8988T (cell line): ENCODE measurements around the gene CDK19.

ENCODE experiments used
- DNase-seq: peaks from one replicate; pipeline ENCODE4 v3.0.0; 2011

Gene CDK19

DNA sequence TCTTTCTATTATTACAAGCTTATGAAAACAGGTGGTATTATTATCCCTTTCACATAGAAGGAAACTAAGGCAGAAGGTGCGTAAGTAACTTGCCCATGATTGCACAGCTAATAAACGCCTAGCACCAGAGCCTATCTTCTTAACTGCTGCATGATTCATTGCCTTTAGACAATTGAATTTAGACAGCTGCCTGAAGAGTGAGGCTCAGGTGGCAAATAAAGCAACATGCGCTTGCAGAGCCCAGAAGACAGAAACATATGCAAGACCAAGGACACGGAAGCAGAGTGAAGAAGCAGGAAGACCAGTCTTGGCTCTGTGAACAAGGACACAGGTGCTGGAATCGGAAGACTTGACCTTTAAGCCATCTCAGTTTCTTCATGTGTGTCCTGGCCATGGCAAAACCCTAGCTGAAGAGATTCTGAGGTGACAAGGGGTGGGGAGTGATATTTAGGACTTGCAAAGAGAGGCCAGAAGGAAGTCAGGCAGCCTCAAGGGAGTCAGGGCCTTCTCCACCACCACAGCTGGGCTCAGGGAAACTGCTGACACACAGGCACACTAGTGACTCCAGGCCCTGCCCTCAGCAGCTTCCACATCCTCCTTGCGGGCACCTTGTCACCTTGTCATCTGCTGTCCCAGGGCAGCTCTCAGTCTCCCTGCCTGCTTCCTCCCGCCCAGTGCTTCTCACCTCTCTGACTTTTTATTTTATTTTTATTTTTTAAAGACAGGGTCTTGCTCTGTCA, 247.1 kb downstream of the CDK19 start:
- no peak for DNase-seq

DNA sequence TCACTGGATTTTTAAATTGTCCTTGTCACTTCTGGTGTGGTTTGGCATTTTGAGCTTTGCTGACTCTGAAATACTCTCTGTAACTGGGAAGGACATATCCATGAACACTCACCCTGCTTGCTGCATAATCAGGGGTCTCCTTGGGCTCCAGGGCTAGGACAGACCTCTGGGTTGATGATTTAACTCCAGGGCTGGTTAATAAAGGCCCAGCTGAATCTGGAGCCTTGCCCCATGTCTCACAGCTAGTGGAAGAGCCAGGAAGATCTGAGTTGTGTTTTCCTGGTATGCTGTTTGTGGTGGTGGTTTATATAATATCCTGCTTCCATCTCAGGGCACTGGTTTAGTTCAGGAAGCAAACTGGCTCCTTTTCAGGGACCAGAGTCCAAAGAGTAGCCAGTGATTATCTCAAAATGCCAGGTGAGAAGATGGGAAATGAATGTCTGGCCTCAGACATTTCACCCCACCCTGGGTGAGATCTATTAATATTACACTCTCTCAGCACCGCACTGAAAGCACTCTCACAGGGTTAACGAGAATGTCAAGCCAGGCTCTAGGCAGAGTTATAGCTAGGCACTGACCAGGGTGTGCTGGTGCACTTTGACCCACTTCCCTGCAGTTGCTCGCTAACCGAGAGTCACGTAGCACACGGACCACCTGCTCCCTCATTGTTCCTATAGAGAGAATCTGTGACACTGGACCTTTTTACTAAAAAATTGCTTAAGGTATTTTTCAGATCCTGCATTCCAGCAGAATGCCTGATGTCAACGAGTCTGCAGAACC, 248.7 kb downstream of the CDK19 start:
- DNase-seq = no peak

DNA sequence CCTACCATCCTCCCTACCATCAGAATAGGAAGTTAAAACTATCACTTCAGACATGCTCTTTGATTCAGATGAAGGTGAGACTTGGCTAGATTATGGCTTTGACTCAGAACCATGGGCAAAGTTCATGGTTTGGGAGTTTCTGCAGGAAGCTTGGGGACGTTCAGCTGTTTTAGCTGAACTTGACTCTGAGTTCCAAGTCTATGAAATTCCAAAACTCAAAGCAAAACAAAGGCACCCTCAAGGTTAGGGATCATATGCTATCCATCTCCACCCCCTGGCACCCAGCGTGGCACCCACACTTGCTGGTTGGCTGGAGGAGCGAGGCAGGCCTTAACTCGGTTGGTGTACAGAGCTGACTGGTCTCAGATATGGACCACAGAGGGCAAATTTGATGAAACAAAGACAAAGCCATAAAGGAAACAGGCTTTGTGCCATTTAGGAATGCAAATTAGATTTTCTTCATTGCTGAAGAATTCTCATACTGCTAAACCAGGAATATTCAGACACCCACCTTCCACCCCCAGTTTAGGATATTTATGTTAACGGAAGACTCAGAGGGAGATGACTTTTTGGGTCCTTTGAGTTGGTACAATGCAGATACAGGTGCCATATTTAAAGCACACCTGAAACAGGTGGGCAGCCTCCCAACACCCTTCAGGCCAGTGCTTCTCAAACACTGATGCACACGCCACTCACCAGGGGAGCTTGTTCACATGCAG, 250.4 kb downstream of the CDK19 start:
- DNase-seq = no peak

DNA sequence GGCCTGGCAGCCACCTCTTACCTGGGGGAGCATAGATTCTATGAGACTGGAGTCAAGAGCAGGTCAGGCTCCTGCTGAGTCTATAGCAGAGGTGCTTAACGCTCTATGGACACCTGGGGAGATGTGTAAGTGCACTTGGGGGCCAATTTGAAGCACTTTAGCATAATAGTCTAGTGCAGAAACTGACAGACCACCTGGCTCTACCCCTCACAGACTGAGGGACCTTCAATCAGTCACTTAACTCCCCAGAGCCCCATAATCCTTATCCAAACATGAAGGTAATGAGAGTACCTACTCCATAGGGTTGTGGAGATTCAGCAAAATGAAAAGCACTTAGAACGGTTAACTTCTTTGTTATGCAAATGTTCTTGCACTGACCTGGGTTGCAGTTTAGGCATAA, 251.6 kb downstream of the CDK19 start:
- DNase-seq = no peak

DNA sequence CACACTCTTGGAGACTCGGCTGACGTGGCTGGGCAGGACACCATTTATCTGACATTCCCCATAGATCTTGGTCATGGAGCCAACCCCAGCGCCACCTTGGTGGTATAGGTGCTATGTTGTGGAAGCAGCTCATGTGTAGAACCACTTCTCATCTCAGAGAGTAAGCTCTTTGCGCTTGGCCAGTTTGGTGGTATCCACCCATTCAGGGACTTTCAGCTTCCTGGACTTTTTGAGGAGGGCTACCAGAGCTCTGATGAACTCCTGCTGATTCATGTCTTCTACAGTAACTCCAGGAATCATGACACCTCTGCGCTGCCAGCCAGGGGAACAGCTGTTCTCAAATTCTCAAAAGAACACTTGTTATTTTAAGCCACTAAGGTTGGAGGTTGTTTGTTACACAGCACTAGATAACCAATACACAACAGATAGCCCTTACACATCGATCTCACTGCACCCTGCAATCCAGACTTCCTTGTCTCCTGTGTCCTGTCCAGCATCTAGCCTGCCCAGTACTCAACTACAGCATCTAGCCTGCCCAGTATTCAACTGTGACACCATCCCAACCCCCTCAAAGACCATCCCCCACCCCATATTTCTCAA, 252.9 kb downstream of the CDK19 start:
- DNase-seq = no peak

DNA sequence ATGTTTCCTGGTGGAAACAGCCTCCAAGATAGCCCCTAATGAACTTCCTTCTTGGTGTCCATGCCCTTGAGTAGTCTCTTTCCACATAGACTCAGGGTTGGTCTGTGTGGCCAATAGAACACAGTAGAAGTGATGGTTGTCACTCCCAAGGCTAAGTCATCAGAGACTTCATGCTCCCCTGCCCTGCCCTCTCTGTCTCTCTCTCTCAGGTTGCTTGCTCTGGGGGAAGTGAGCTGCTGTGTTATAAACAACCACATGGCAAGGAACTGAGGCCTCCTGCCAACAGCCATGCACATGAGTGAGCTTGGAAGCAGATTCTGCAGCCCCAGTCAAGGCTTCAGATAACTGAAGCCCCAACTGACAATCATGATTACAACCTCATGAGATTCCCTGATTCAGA, 253.6 kb downstream of the CDK19 start:
- DNase-seq = no peak

DNA sequence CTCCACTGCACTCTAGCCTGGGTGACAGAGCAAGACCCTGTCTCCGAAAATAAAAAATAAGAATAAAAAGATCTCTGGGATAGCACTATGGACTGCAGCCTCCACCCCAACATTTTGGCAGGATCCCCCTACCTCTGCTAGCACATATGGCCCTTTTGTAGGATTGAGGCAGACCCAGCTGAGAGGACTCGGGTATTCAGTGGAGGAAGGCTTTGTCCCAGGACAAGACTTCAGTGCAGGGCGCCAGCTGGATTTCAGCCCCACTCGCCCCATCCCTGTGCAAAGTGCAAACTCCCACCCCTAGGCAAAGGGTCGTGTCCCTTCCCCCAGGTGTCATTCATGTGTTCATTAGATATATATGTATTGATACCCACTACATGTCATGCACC, 254.3 kb downstream of the CDK19 start:
- no peak for DNase-seq

DNA sequence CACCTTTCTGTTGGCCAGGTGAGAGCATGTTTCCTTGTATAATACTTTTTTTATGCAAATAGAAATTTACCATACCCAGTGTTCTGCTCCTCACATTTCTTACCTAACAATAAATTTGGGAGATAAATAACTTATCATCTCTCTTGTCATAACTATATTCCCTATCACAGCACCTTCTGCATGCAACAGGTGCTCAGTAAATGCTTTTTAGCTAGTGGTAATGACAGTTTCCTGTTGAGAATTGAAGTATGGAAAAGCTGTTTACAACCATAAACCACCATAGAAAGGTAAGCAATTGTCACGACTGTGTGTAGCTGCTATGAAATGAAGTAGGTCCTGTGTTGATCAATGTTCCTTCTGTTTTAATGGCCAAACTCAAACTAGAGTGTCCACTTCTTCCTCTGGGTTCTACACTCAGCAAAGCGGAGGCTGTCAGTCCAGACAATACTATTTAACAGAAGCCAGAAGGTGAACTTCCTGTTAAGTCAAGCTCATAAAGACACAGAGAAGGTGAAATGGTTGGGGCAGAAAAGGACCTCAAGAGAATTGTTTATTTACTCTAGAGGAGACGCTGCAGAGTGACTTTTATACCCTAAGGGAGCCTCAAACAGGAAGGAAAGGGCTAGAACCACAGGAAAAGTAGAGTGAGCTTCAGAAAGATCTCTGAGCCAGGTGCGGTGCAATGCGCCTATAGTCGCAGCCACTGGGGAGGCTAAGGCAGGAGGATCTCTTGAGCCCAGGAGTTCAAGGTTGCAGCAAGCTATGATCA, 254.8 kb downstream of the CDK19 start:
- no peak for DNase-seq
